Parietal lobe (tissue), 2 donors: Measurements from ENCODE around the gene HOXD3. TPM values are rescaled to one million over a fixed set of nuclear protein-coding genes. Genes with fewer than 3 reads are reported as not detected.

ENCODE experiments used
- small RNA-seq: library from RNA; depleted of rRNA; stranded (forward); fragments of <200 nt; gene quantifications from one replicate; pipeline ENCODE3, GENCODE V24; 2014; ENCODE audit warnings: low replicate concordance
- total RNA-seq: library from RNA; depleted of rRNA; stranded (reverse); fragments of >200 nt; gene quantifications from one replicate; pipeline ENCODE4 v1.2.3, GENCODE V29; 2014

Gene HOXD3
- total RNA-seq, result not detected

GRCh38 chr2:176156807-176157498 is at the start of gene HOXD3:
Gene HOXD3, plus strand, starts transcription at chr2:176157307. Its CDS starts 11,808 bp downstream, at chr2:176169115.

GRCh38 chr2:176115883-176116813 is 41.0 kb upstream of the HOXD3 start, which contains the start of gene HOXD10:
Gene HOXD10, plus strand, starts transcription at chr2:176116778. Its CDS starts 56 bp downstream, at chr2:176116834.

GRCh38 chr2:176122683-176123410 is 34.3 kb upstream of the HOXD3 start, which contains the start of gene HOXD9:
Gene HOXD9, plus strand, starts transcription at chr2:176122719. Its CDS starts 50 bp downstream, at chr2:176122769.

GRCh38 chr2:176128982-176129796 is 27.9 kb upstream of the HOXD3 start, which contains the start of gene HOXD8:
Gene HOXD8, plus strand, starts transcription at chr2:176129705. Its CDS starts 662 bp downstream, at chr2:176130367.

GRCh38 chr2:176151442-176152287 is 5.4 kb upstream of the HOXD3 start, which contains the start of gene HOXD4:
Gene HOXD4, plus strand, starts transcription at chr2:176151550. Its CDS starts 84 bp downstream, at chr2:176151634.

GRCh38 chr2:176187899-176188773 is 31.0 kb downstream of the HOXD3 start, which contains the start of gene HOXD1:
Gene HOXD1, plus strand, starts transcription at chr2:176188668. Its CDS starts 134 bp downstream, at chr2:176188802.

Small RNA genes within 50 kb of the gene (small RNA-seq; reads per million reads assigned to genes)
- 136 reads per million, percentile 96 among the genes with 10 or more reads in this experiment for gene MIR10B

Other genes with a start within 250 kb of the HOXD3 start
- gene LNPK, start 155.0 kb upstream of the HOXD3 start, total RNA-seq, result 68.2 TPM
- gene EVX2, start 73.3 kb upstream of the HOXD3 start, total RNA-seq, result not detected
- gene HOXD13, start 64.6 kb upstream of the HOXD3 start, total RNA-seq, result not detected
- not detected for gene HOXD12, start 57.5 kb upstream of the HOXD3 start, total RNA-seq
- not detected for gene HOXD11, start 50.0 kb upstream of the HOXD3 start, total RNA-seq
- not detected for gene HOXD10, start 40.5 kb upstream of the HOXD3 start, total RNA-seq
- gene HOXD9, start 34.6 kb upstream of the HOXD3 start, total RNA-seq, result not detected
- not detected for gene HOXD8, start 27.6 kb upstream of the HOXD3 start, total RNA-seq
- not detected for gene HOXD4, start 5.8 kb upstream of the HOXD3 start, total RNA-seq
- gene HOXD1, start 31.4 kb downstream of the HOXD3 start, total RNA-seq, result not detected
- gene MTX2, start 112.1 kb downstream of the HOXD3 start, total RNA-seq, result 41.0 TPM